Body of pancreas (tissue), 4 donors: ENCODE measurements around the gene RHBG.

Experiments used
- POLR2A ChIP-seq, 3 donors: fragments of 450-650 bp; IDR thresholded peaks; one replicate each; pipeline ENCODE4 v1.6.1; 2016; ENCODE audit warnings: antibody characterized with exemption in 3 of 3, mild to moderate bottlenecking in 2 of 3
- TF ChIP-seq, protein P1 (sequence below), 7 experiments: fragments of 450-650 bp in 4 of 7; fragments of 200-600 bp in 3 of 7; sonication (generic) in 3 of 7; IDR thresholded peaks; one replicate each; pipeline ENCODE4 v1.5.1; 2016 to 2019; ENCODE audit warnings: antibody characterized with exemption in 7 of 7

DNA sequence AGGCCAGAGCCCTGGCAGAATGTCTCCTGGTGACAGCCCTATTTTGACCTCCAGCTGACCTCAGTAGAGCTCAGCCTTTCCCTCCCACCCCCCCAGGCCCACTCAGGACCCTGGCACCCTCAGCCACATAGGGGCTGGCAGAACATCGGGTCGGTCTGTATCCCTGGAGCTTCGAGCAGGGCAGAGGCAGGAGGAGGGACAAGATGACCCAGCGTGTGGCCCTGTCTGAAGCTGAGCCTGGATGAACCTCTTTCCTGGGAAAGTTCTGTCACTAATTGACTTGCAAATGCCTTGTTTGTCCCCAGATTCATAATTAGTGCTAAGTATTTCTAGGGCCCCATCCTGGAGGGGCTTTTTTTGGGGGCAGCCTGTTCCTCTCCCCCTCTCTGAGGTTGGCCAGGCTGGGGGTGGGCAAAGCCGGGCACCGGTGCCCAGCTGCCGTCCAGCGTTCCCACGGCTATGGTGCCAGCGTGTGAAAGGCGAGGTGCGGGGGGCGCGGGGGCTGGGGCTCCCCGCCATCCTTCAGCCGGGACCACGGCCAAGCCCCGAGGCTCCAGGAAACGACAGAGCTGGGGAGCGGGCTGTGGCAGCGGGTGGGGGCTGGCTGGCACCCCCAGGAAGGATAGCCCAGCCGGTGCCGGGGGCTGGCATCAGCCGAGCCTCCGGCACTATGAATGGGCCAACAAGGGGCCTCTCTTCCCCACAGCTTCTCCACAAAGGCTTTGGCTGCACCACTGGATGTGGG, 31.4 kb downstream of the RHBG start:
- TF ChIP-seq, protein P1, sequence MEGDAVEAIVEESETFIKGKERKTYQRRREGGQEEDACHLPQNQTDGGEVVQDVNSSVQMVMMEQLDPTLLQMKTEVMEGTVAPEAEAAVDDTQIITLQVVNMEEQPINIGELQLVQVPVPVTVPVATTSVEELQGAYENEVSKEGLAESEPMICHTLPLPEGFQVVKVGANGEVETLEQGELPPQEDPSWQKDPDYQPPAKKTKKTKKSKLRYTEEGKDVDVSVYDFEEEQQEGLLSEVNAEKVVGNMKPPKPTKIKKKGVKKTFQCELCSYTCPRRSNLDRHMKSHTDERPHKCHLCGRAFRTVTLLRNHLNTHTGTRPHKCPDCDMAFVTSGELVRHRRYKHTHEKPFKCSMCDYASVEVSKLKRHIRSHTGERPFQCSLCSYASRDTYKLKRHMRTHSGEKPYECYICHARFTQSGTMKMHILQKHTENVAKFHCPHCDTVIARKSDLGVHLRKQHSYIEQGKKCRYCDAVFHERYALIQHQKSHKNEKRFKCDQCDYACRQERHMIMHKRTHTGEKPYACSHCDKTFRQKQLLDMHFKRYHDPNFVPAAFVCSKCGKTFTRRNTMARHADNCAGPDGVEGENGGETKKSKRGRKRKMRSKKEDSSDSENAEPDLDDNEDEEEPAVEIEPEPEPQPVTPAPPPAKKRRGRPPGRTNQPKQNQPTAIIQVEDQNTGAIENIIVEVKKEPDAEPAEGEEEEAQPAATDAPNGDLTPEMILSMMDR (IDR thresholded peaks at IDR 0.05): no peak
- no peak for TF ChIP-seq POLR2A (IDR thresholded peaks at IDR 0.05)
